ENCODE data around the gene NTM. TPM values are rescaled to one million over a fixed set of nuclear protein-coding genes. Genes with fewer than 3 reads are reported as not detected.

NTM gene
- total RNA-seq, 2 donors from 2014 or later: not detected

DNA sequence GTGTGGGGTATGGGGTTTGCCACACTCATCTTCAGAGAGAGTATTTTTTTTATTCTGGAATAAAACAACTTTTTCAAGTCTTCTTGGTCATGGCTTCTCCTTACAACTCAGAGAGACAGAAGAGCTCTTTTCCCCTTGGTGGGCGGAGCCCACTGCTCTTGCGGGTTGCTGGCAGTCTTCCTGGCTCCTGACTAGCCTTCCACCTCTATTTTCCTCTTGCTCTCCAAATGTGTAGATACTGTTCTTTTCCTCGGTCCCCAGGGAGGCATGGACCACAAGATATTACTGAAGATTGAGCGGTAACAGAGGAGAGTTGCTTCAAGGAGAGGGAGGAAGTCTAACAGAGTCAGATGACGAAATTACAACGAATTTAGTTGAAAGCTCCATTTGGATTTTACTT, 210.6 kb downstream of the NTM start:
- Histone ChIP-seq H3K9me3 (no peaks in the 10 kb centered on the region), H3K4me3 (no peak overlapping the region), H3K27ac (no peak overlapping the region), H3K4me1 (ENCODE audit: control insufficient read depth in 1 of 2, low read depth in 2 of 2) (no peaks in the 10 kb centered on the region), H3K36me3 (no peaks in the 10 kb centered on the region), H3K27me3 (replicated peaks; ENCODE audit: insufficient read depth) (no peaks in the 10 kb centered on the region)
- TF ChIP-seq, protein P1, sequence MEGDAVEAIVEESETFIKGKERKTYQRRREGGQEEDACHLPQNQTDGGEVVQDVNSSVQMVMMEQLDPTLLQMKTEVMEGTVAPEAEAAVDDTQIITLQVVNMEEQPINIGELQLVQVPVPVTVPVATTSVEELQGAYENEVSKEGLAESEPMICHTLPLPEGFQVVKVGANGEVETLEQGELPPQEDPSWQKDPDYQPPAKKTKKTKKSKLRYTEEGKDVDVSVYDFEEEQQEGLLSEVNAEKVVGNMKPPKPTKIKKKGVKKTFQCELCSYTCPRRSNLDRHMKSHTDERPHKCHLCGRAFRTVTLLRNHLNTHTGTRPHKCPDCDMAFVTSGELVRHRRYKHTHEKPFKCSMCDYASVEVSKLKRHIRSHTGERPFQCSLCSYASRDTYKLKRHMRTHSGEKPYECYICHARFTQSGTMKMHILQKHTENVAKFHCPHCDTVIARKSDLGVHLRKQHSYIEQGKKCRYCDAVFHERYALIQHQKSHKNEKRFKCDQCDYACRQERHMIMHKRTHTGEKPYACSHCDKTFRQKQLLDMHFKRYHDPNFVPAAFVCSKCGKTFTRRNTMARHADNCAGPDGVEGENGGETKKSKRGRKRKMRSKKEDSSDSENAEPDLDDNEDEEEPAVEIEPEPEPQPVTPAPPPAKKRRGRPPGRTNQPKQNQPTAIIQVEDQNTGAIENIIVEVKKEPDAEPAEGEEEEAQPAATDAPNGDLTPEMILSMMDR (IDR thresholded peaks at IDR 0.05): no peak
- no peak for DNase-seq (ENCODE audit: low spot score)
- no peak for ATAC-seq (ENCODE audit: insufficient number of reproducible peaks, low FRiP score, low read depth)

DNA sequence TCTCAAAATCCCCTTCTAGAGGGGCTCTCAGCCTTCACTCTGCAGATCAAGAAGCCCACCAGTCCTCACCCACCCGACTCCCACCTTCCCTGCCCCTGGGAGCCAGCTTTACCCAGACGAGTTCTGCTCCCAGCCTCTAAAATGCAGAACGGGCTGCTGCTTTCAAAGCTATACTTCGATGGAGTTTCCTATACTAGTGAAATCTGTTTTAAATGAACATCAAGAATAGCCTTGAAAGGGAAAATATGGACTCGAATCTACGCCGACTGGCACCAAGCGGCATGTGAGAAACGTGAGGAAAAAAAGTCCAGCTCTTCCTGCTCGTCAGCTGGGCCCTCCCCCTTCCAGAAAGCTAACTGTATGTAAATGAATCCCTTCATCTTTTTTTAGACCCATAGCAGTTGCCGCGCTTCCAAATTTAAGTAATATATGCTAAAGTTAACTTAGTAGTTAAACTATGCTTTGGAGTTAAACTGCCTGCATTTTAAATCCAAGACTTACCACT, 211.7 kb downstream of the NTM start:
- TF ChIP-seq, protein P1 (IDR thresholded peaks at IDR 0.05): no peak
- no peaks in the 10 kb centered on the region for H3K27me3 ChIP-seq (replicated peaks; ENCODE audit: insufficient read depth)
- H3K4me3 ChIP-seq: no peak overlapping the region
- no peak for DNase-seq (ENCODE audit: low spot score)
- no peak for ATAC-seq (ENCODE audit: insufficient number of reproducible peaks, low FRiP score, low read depth)
- H3K4me1 ChIP-seq (ENCODE audit: control insufficient read depth in 1 of 2, low read depth in 2 of 2): no peaks in the 10 kb centered on the region
- no peak overlapping the region for H3K27ac ChIP-seq
- no peaks in the 10 kb centered on the region for H3K9me3 ChIP-seq
- H3K36me3 ChIP-seq: no peaks in the 10 kb centered on the region

DNA sequence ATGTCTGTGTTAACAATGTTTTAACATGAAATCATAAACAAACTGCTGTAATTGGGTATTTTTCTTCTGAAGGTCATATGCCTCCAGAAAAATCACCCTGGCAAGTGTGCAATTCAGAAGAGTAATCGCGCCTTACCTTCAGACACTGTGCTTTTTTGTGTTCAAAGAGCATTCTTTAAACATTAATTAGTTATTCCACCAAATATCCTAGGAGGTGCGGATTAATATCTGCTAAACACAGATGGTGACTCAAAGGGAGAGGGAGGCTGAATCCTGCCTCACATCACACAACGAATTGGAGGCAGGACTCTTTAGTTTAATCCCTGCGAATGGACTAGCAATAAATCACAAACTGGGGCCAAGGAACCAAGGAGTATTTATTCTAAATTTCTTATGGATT, 213.0 kb downstream of the NTM start:
- TF ChIP-seq, protein P1 (IDR thresholded peaks at IDR 0.05): no peak
- Histone ChIP-seq H3K36me3 (no peaks in the 10 kb centered on the region), H3K4me1 (ENCODE audit: control insufficient read depth in 1 of 2, low read depth in 2 of 2) (no peaks in the 10 kb centered on the region), H3K27me3 (replicated peaks; ENCODE audit: insufficient read depth) (no peaks in the 10 kb centered on the region), H3K9me3 (no peaks in the 10 kb centered on the region), H3K27ac (no peak overlapping the region), H3K4me3 (no peak overlapping the region)
- DNase-seq (ENCODE audit: low spot score): no peak
- no peak for ATAC-seq (ENCODE audit: insufficient number of reproducible peaks, low FRiP score, low read depth)

DNA sequence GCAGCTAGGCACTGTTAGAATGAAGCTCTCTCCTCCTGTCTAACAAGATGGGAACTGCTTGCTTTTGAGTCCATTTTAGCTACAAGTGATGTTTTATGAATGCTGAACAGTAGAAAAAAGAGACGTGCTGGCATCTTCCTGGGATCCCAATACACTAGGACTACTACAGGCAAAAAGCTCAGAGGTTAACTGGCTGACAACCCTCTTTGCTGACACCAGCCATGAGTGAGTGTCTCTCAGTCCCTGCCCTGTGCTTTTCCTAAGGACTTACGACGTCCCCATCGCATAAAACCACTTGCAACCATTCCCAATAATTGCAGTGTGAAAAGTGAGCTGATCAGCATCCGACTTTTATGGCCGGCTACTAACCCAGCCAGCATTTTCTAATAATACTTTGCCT, 213.5 kb downstream of the NTM start:
- H3K4me3 ChIP-seq: no peak overlapping the region
- no peaks in the 10 kb centered on the region for H3K36me3 ChIP-seq
- H3K9me3 ChIP-seq: no peaks in the 10 kb centered on the region
- TF ChIP-seq, protein P1 (IDR thresholded peaks at IDR 0.05): no peak
- H3K27me3 ChIP-seq (replicated peaks; ENCODE audit: insufficient read depth): no peaks in the 10 kb centered on the region
- ATAC-seq (ENCODE audit: insufficient number of reproducible peaks, low FRiP score, low read depth) (no peak), DNase-seq (ENCODE audit: low spot score) (no peak)
- H3K27ac ChIP-seq: no peak overlapping the region
- H3K4me1 ChIP-seq (ENCODE audit: control insufficient read depth in 1 of 2, low read depth in 2 of 2): no peaks in the 10 kb centered on the region

DNA sequence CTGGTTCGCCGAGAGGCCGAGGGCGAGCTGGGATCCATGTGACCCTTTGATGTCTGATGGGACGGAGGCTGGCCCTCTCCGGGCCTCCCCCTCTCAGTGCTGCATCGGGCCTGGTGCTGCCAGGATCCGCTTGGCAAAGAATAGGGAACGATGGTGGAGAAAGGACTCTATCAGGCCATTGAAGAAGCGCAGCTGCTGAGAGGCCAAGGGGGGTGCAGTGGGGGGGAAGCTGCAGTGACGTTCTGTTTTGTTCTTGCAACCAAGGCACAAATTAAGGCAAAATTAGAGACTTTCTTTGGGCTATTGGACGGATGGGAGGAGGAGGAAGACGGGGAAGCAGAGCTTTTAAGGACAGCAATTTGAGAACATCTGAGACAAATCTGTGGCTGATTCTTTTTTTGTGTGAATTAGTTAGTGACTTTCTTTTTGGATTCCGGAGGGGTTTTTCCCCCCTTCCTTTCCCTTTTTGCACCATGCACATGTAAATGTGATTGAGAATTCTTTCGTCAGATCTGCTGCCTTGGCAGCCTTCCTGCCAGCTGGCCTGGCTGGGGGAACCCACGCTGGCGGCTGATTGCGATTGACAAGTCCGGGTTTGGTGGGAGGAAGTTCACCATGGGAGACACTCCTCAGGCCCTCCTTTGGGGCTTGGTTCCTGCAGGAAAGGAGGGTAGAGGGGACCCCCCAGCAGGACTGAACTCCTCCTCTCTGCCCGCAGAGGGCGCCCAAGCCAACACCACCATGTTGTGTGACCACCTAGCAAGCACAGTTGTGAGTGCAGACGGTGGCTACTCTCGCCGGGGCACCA, 214.6 kb downstream of the NTM start:
- DNase-seq (ENCODE audit: low spot score) (no peak), ATAC-seq (ENCODE audit: insufficient number of reproducible peaks, low FRiP score, low read depth) (no peak)
- Histone ChIP-seq H3K36me3 (no peaks in the 10 kb centered on the region), H3K27ac (no peak overlapping the region), H3K4me3 (no peak overlapping the region), H3K27me3 (replicated peaks; ENCODE audit: insufficient read depth) (no peaks in the 10 kb centered on the region), H3K9me3 (no peaks in the 10 kb centered on the region), H3K4me1 (ENCODE audit: control insufficient read depth in 1 of 2, low read depth in 2 of 2) (no peaks in the 10 kb centered on the region)
- TF ChIP-seq, protein P1 (IDR thresholded peaks at IDR 0.05): no peak
